ENCODE measurements around the gene MCUB. TPM values are rescaled to one million over a fixed set of nuclear protein-coding genes. Genes with fewer than 3 reads are reported as not detected.

MCUB gene
- total and polyA plus RNA-seq, 12 donors, result 1.2 to 28.5 (median 5.0) TPM

DNA sequence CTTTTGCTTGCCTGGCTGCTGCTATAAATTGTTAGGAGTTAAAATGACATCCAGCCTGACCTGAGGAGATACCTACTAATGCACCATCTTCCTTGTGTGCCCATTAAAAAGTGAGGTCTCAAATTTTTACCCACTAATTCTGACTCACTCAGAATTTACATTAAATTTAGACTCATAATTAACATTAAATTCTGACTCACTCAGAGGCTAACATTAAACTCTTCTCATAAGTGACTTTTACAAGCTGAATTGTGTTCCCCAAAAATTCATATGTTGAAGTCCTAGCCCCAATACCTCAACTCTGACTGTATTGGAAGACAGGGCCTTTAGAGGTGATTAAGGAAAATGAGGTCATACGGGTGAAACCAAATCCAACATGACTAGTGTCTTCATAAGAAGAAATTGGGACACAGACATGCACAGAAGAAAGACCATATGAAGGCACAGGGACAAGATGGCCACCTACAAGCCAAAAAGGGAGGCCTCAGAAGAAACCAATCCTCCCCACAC, 131.4 kb downstream of the MCUB start:
- Histone ChIP-seq H3K36me3 (replicated peaks in 1 of 2) (peaks cover 0 to 30% of the 10 kb centered on the region in 2 donors), H3K4me3 (no peak overlapping the region), H3K27ac (no peak overlapping the region), H3K4me1 (replicated peaks in 1 of 2) (no peaks in the 10 kb centered on the region), H3K27me3 (no peaks in the 10 kb centered on the region), H3K9me3 (replicated peaks in 1 of 3) (no peaks in the 10 kb centered on the region)
- TF ChIP-seq, protein P1, sequence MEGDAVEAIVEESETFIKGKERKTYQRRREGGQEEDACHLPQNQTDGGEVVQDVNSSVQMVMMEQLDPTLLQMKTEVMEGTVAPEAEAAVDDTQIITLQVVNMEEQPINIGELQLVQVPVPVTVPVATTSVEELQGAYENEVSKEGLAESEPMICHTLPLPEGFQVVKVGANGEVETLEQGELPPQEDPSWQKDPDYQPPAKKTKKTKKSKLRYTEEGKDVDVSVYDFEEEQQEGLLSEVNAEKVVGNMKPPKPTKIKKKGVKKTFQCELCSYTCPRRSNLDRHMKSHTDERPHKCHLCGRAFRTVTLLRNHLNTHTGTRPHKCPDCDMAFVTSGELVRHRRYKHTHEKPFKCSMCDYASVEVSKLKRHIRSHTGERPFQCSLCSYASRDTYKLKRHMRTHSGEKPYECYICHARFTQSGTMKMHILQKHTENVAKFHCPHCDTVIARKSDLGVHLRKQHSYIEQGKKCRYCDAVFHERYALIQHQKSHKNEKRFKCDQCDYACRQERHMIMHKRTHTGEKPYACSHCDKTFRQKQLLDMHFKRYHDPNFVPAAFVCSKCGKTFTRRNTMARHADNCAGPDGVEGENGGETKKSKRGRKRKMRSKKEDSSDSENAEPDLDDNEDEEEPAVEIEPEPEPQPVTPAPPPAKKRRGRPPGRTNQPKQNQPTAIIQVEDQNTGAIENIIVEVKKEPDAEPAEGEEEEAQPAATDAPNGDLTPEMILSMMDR (IDR thresholded peaks at IDR 0.05), result no peak
- no peak for TF ChIP-seq POLR2A (IDR thresholded peaks at IDR 0.05)
- WGBS, 4 donors, result 91 to 100% (median 96%) methylated on average over 1 of the region's 1 CpG
- intact Hi-C loops (cut with DNase I), result loop anchor here in 1 of 2 donors (10.0 kb wide), 1 partner anchor 267 kb away; no protein-coding TSS in a partner anchor
- no peak for DNase-seq

DNA sequence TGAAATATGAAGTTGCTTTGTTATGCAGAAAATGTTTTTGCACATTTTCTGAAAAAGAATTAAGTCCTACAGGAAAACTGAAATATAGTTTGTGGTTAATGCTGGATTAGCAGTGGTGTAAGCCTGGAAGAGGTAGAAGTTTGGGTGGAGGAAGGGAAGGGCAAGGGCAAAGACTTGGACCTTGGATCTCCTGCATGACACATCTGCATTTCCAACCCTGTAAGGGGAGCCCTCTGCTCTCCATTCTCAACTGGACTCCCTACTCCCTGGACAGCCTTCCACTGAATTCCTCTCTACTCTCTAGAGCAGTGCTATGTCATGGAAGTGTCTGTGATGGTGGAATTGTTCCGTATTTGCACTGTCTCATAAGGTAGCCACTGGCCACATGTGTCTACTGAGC, 138.6 kb downstream of the MCUB start:
- peaks cover 0 to 10% of the 10 kb centered on the region in 2 donors for H3K36me3 ChIP-seq (replicated peaks in 1 of 2)
- H3K27ac ChIP-seq, result no peak overlapping the region
- WGBS, 4 donors, result 83 to 100% (median 98%) methylated on average over 1 of the region's 1 CpG
- H3K4me1 ChIP-seq (replicated peaks in 1 of 2), result peaks cover 6 to 12% of the 10 kb centered on the region in 2 donors
- TF ChIP-seq POLR2A (IDR thresholded peaks at IDR 0.05), result no peak
- TF ChIP-seq, protein P1 (IDR thresholded peaks at IDR 0.05), result no peak
- H3K4me3 ChIP-seq, result no peak overlapping the region
- intact Hi-C loops (cut with DNase I), result loop anchor here in 1 of 2 donors (10.0 kb wide), 1 partner anchor 274 kb away; no protein-coding TSS in a partner anchor
- no peak for DNase-seq
- no peaks in the 10 kb centered on the region for H3K27me3 ChIP-seq
- no peaks in the 10 kb centered on the region for H3K9me3 ChIP-seq (replicated peaks in 1 of 3)

DNA sequence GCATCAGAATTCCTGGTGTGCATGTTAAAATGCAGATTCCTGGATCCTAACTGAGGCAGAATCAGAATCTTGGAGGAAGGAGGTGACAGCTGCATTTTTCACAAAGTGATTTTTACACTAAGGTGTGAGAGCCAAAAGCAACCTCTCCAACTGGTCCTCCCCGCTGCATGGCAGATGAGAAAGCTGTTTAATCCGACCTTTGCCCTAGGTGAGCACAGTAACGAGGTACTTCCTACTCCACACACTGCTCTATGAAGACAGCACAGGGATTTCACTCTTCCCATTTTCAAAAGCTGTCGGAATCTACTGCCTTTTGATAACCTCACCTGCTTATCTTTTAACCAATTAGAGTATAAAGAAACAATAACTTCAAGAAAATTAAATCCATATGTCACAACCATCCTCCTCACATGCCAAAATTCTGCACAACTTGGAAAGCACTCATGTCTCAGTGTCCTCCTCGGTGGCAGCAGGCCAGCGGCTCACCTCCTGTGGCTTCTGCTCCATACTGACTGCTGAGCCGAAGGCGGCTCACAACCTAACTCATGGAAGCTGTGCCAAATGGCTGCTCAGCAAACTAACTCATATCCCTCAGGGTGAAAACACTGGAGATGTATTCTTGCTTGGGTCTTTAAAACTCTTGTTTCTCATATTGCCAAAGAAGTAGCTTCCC, 139.6 kb downstream of the MCUB start:
- DNase-seq, result no peak
- no peaks in the 10 kb centered on the region for H3K9me3 ChIP-seq (replicated peaks in 1 of 3)
- no peak for TF ChIP-seq POLR2A (IDR thresholded peaks at IDR 0.05)
- TF ChIP-seq, protein P1 (IDR thresholded peaks at IDR 0.05), result no peak
- no peak overlapping the region for H3K27ac ChIP-seq
- no peak overlapping the region for H3K4me3 ChIP-seq
- peaks cover 0 to under 1% of the 10 kb centered on the region in 2 donors for H3K36me3 ChIP-seq (replicated peaks in 1 of 2)
- intact Hi-C loops (cut with DNase I), result loop anchor here (5.0 to 10.0 kb wide), 3 partner anchors 108 to 275 kb away; partner anchors contain the start of gene GAR1 (in 1 of the 2)
- WGBS, 4 donors, result 88 to 95% (median 93%) methylated on average over 8 of the region's 8 CpGs
- no peaks in the 10 kb centered on the region for H3K27me3 ChIP-seq
- H3K4me1 ChIP-seq (replicated peaks in 1 of 2), result peaks cover 6 to 12% of the 10 kb centered on the region in 2 donors

DNA sequence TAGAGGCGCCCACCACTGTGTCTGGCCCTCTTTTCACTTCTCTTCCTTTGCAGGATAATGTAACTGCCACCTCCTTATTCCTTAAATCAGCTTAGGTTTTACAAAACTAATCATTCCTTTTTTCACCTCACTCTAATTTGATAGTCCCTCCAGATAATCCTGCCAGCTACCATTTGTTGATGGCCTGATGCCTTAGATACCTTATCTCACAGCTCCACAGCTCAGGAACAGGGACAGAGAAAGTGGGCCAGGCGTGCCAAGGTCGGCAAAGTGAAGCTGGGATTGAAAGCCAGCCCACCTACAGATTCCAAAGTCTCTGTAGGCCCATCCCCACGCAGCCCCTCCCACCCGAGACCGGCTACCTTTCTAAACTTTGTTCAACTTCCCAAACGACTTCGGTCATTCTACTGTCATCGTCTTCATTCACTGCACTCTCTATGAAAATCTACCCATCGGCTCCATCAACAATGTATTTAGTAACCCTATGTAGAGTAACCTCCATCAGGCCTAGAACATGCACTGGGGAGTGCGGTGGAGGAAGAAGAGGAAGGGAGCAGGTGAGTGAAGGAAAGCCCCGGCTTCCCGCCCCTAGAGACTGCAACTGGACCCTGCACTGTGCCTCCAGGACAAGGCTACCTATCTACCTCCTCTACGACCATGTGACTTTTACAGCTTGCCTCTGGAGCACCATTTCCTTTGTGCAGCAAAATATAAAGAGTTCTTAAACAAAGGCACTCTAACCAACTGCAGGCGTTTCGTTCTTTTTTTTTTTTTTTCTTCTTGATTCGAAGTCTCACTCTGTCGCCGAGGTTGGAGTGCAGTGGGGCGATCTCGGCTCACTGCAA, 141.7 kb downstream of the MCUB start:
- intact Hi-C loops (cut with DNase I), result loop anchor here (5.0 kb wide), 2 partner anchors 106 to 116 kb away; partner anchors contain the start of gene GAR1 (in 1 of the 2)
- TF ChIP-seq, protein P1 (IDR thresholded peaks at IDR 0.05), result no peak
- TF ChIP-seq POLR2A (IDR thresholded peaks at IDR 0.05), result no peak
- H3K27ac ChIP-seq, result peak overlapping the region in 2 of 5 donors; percentile 80 to 83

More for the DNA sequence above, 141.7 kb downstream of the MCUB start:
- 59 to 78% (median 69%) methylated on average over 21 of the region's 21 CpGs for WGBS, 4 donors
- Histone ChIP-seq H3K4me3 (peak overlapping the region in 1 of 4 donors; percentile 94), H3K27me3 (no peaks in the 10 kb centered on the region), H3K36me3 (replicated peaks in 1 of 2) (no peaks in the 10 kb centered on the region), H3K4me1 (replicated peaks in 1 of 2) (peaks cover 6 to 12% of the 10 kb centered on the region in 2 donors), H3K9me3 (replicated peaks in 1 of 3) (no peaks in the 10 kb centered on the region)
- no peak for DNase-seq

Data from adrenal gland (tissue), 12 donors.